ENCODE data around the gene MED9.

The MED9 gene

DNA sequence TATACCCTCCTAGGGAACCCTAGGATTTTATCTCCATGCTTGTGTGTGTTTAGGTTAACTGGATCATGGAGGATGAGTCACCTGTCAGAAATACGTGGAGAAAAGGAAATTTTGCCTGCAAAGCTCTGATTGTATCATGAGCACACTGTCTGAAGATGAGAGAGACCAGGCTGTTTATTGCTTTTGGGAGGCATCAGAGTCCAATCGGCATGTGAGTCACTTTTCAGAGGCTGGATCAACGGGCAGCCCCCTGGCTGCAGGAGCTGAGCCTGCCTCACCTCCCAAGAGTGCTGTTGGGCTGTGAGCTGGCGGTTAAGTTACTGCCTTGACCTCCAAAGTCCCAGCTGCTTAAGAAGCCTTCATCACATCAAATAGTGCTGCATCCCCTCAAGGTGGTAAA is 41.5 kb upstream of the MED9 start:
- H3K4me3 ChIP-seq (ENCODE audit: low read depth, low read length) = no peak overlapping the region; the same call in 1 of the 2 replicates
- TF ChIP-seq, protein P1, sequence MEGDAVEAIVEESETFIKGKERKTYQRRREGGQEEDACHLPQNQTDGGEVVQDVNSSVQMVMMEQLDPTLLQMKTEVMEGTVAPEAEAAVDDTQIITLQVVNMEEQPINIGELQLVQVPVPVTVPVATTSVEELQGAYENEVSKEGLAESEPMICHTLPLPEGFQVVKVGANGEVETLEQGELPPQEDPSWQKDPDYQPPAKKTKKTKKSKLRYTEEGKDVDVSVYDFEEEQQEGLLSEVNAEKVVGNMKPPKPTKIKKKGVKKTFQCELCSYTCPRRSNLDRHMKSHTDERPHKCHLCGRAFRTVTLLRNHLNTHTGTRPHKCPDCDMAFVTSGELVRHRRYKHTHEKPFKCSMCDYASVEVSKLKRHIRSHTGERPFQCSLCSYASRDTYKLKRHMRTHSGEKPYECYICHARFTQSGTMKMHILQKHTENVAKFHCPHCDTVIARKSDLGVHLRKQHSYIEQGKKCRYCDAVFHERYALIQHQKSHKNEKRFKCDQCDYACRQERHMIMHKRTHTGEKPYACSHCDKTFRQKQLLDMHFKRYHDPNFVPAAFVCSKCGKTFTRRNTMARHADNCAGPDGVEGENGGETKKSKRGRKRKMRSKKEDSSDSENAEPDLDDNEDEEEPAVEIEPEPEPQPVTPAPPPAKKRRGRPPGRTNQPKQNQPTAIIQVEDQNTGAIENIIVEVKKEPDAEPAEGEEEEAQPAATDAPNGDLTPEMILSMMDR (IDR thresholded peaks at IDR 0.05; ENCODE audit: insufficient read depth, low read length, missing control alignments) = peak; percentile 53
- CTCF ChIA-PET = interaction anchor here (0.9 to 2.5 kb wide), 12 partner anchors 10 to 206 kb away, joined by 3 to 13 read pairs (median 6); partner anchors contain the start of gene RASD1
- peak; percentile 65 for DNase-seq (ENCODE audit: low read depth, low spot score)
- POLR2A ChIA-PET = interaction anchor here (0.9 to 1.9 kb wide), 3 partner anchors 11 to 61 kb away, joined by 3 to 11 read pairs (median 3); partner anchors contain the start of gene RASD1

GRCh38 chr17:17437461-17437860 is 39.3 kb upstream of the MED9 start:
- TF ChIP-seq, protein P1 (IDR thresholded peaks at IDR 0.05; ENCODE audit: insufficient read depth, low read length, missing control alignments) = no peak
- ChIA-PET POLR2A (no interaction called here), CTCF (interaction anchor here (1.1 kb wide), 1 partner anchor 8 kb away, joined by 4 read pairs; no protein-coding TSS in a partner anchor)
- DNase-seq (ENCODE audit: low read depth, low spot score) = no peak
- no peak overlapping the region for H3K4me3 ChIP-seq (ENCODE audit: low read depth, low read length)

DNA sequence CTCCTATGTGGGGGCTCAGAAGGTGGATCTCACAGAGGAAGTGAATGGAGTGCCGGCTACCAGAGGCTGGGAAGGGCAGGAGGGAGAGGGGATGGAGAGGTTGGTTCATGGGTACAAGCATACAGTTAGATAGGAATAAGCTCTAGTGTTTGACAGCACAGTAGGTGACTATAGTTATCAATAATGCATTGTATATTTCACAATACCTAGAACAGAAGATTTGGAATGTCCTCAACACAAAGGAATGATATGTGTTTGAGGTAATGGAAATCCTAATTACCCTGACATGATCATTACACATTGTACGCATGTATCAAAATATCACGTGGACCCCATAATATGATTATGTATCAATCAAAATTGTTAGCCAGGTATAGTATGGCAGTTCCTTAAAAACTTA is 38.9 kb upstream of the MED9 start:
- H3K4me3 ChIP-seq (ENCODE audit: low read depth, low read length) = no peak overlapping the region
- DNase-seq (ENCODE audit: low read depth, low spot score) = no peak
- ChIA-PET CTCF (no interaction called here), POLR2A (no interaction called here)
- TF ChIP-seq, protein P1 (IDR thresholded peaks at IDR 0.05; ENCODE audit: insufficient read depth, low read length, missing control alignments) = no peak

DNA sequence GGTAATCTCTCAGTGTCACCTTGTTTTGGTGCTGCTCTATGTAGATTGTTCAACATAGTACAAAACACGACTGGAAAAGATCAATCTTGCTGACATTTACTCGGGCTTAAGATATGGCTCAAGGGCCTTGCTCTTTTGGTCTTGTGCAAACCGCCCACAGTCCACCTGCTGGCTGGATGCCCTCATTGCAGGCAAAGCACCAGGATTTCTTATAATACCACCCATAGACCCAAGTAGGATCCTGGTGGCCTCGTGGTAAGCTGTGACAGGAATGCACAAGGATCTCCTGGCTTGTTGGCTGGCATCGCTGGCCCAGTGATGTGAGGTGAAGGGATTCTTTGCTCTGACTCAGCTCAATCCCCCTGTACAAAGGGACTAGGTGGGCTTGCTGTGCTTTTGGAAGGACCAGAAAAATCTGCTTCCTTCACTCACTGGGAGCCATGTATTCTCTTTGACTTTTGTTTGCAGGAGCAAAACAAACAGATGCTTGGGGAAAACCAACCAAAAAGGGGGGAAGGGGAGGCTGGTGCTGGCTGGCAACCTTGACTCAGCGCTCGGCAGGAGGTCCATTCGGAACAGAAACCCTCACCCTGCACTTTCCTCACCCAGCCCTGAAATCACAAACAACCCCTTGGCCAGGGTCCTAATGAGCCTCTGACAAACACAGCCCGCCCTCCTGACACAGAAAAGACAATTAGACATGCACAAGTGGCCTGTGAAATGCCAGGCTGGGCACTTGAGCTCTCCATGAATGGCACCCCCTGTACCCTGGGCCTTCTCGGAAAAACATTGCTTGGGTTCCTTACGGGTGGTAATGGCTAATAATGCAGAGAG is 36.6 kb upstream of the MED9 start:
- ChIA-PET POLR2A (no interaction called here), CTCF (interaction anchor here (0.9 to 1.4 kb wide), 3 partner anchors 8 to 86 kb away, joined by 3 read pairs; no protein-coding TSS in a partner anchor)
- H3K4me3 ChIP-seq (ENCODE audit: low read depth, low read length) = no peak overlapping the region
- TF ChIP-seq, protein P1 (IDR thresholded peaks at IDR 0.05; ENCODE audit: insufficient read depth, low read length, missing control alignments) = peak; percentile 40
- DNase-seq (ENCODE audit: low read depth, low spot score) = no peak

- POLR2A ChIA-PET = no interaction called here
- TF ChIP-seq, protein P1 (IDR thresholded peaks at IDR 0.05; ENCODE audit: insufficient read depth, low read length, missing control alignments) = no peak
- no peak overlapping the region for H3K4me3 ChIP-seq (ENCODE audit: low read depth, low read length)
- DNase-seq (ENCODE audit: low read depth, low spot score) = no peak
- CTCF ChIA-PET = interaction anchor here (1.0 to 1.4 kb wide), 2 partner anchors 7 to 12 kb away, joined by 3 read pairs; no protein-coding TSS in a partner anchor
Measured at GRCh38 chr17:17440938-17441675, 35.7 kb upstream of the MED9 start.

GRCh38 chr17:17443173-17443572 is 33.6 kb upstream of the MED9 start:
- POLR2A ChIA-PET = interaction anchor here (1.0 kb wide), 1 partner anchor 53 kb away, joined by 3 read pairs; the partner anchor contains the start of gene RASD1
- H3K4me3 ChIP-seq (ENCODE audit: low read depth, low read length) = no peak overlapping the region
- CTCF ChIA-PET = interaction anchor here (0.9 to 1.8 kb wide), 2 partner anchors 54 to 87 kb away, joined by 3 to 7 read pairs; no protein-coding TSS in a partner anchor
- TF ChIP-seq, protein P1 (IDR thresholded peaks at IDR 0.05; ENCODE audit: insufficient read depth, low read length, missing control alignments) = no peak
- no peak for DNase-seq (ENCODE audit: low read depth, low spot score)

Data from AG04449 (cell line).